NT2/D1 (cell line): ENCODE results near the gene CDC23.

Experiments
- SUZ12 ChIP-seq: IDR thresholded peaks from 2 replicates; pipeline ENCODE4 v1.6.1; 2011; ENCODE audit not compliant: insufficient read length, insufficient read depth; ENCODE audit errors: extremely low read depth
- YY1 ChIP-seq: IDR thresholded peaks from 2 replicates; pipeline ENCODE4 v1.6.1; 2011; ENCODE audit not compliant: insufficient read length, insufficient read depth
- ZNF274 ChIP-seq: IDR thresholded peaks from 2 replicates; pipeline ENCODE4 v1.6.1; 2011; ENCODE audit warnings: mild to moderate bottlenecking, low read depth, low read length

DNA sequence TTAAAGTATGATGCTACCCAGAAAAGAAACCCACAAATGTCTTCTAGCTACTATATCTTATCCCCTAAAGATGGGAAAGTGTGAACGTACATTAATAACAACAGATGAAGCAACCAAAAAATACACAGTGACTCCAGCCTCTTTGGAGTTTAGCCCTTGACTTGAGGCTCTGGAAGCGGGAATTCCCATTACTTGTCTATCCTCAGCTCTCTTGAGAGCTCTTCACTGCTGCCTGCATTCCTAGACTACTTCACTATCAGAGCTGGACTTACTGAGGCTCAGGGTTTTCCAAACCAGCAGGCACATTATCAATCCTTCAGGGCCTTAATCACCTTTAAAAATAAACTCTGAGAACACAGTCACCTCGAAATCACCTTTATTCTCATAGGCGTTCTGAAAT is 72.9 kb downstream of the CDC23 start:
- TF ChIP-seq ZNF274 (no peak), YY1 (no peak), SUZ12 (no peak)
